Activated T-helper 2 cell treated with anti-CD3 and anti-CD28 coated beads, Interferon-gamma antibody, Interleukin-2, Interleukin-4, amounts not matched to agents 10 μg/mL and 5 μg/mL and 100 μg/mL, durations not matched to agents 14 hours and 24 hours and 36 hours (primary cell): ENCODE results near the gene MYO18B. TPM values are rescaled to one million over a fixed set of nuclear protein-coding genes. Genes with fewer than 3 reads are reported as not detected.

Experiments
- DNase-seq: peaks from one replicate; pipeline ENCODE4 v3.0.0; 2021; ENCODE audit warnings: low spot score
- H3K27ac Mint-ChIP-seq: one replicate; pipeline ENCODE4 v1.8.0; 2021; ENCODE audit warnings: mixed read lengths
- H3K27me3 Mint-ChIP-seq: one replicate; pipeline ENCODE4 v1.8.0; 2021; ENCODE audit warnings: low read depth, mixed read lengths
- H3K36me3 Mint-ChIP-seq: one replicate; pipeline ENCODE4 v1.8.0; 2021; ENCODE audit warnings: low read depth, mixed read lengths
- H3K4me1 Mint-ChIP-seq: one replicate; pipeline ENCODE4 v1.8.0; 2021; ENCODE audit warnings: low read depth, mixed read lengths
- H3K4me3 Mint-ChIP-seq: one replicate; pipeline ENCODE4 v1.8.0; 2021; ENCODE audit warnings: low read depth, mild to moderate bottlenecking, moderate library complexity, mixed read lengths
- H3K9me3 Mint-ChIP-seq: one replicate; pipeline ENCODE4 v1.8.0; 2021; ENCODE audit warnings: mixed read lengths
- intact Hi-C: fragments of 100-400 bp; cut with micrococcal nuclease; formaldehyde crosslinking; loops from one replicate; pipeline ENCODE4 v1.15.1; 2023
- total RNA-seq: library from RNA; stranded (reverse); gene quantifications from 2 replicates; pipeline ENCODE4 v1.2.3, GENCODE V29; 2022

The MYO18B gene
- total RNA-seq, 1 donor from 2014 or later = 6.1 TPM

GRCh38 chr22:26017932-26018331 is 275.9 kb downstream of the MYO18B start:
- Mint-ChIP-seq H3K27me3 (peaks cover 1% of the 10 kb centered on the region), H3K9me3 (no peaks in the 10 kb centered on the region), H3K4me1 (no peaks in the 10 kb centered on the region), H3K4me3 (no peak overlapping the region), H3K36me3 (no peaks in the 10 kb centered on the region), H3K27ac (no peak overlapping the region)
- DNase-seq = no peak
- intact Hi-C loops = no loop called here

- Mint-ChIP-seq H3K4me3 (no peak overlapping the region), H3K27me3 (peaks cover 1% of the 10 kb centered on the region), H3K9me3 (no peaks in the 10 kb centered on the region), H3K27ac (no peak overlapping the region), H3K4me1 (no peaks in the 10 kb centered on the region), H3K36me3 (no peaks in the 10 kb centered on the region)
- intact Hi-C loops = no loop called here
- DNase-seq = no peak
These were observed 277.6 kb downstream of the MYO18B start for GRCh38 chr22:26019596-26019995.

- H3K36me3 Mint-ChIP-seq = no peaks in the 10 kb centered on the region
- H3K9me3 Mint-ChIP-seq = no peaks in the 10 kb centered on the region
- intact Hi-C loops = no loop called here
These were observed 279.5 kb downstream of the MYO18B start for GRCh38 chr22:26021516-26021915.

GRCh38 chr22:26023104-26023775 is 281.3 kb downstream of the MYO18B start:
- Mint-ChIP-seq H3K36me3 (no peaks in the 10 kb centered on the region), H3K4me3 (no peak overlapping the region), H3K27me3 (no peaks in the 10 kb centered on the region), H3K9me3 (no peaks in the 10 kb centered on the region), H3K4me1 (no peaks in the 10 kb centered on the region), H3K27ac (no peak overlapping the region)
- no peak for DNase-seq
- intact Hi-C loops = no loop called here

More at GRCh38 chr22:26021516-26021915, 279.5 kb downstream of the MYO18B start:
- Mint-ChIP-seq H3K27me3 (peaks cover 1% of the 10 kb centered on the region), H3K27ac (no peak overlapping the region), H3K4me1 (no peaks in the 10 kb centered on the region), H3K4me3 (no peak overlapping the region)
- DNase-seq = no peak

- H3K9me3 Mint-ChIP-seq = no peaks in the 10 kb centered on the region
- H3K4me3 Mint-ChIP-seq = no peak overlapping the region
- no peaks in the 10 kb centered on the region for H3K4me1 Mint-ChIP-seq
- no peaks in the 10 kb centered on the region for H3K27me3 Mint-ChIP-seq
- no peaks in the 10 kb centered on the region for H3K36me3 Mint-ChIP-seq
- no peak overlapping the region for H3K27ac Mint-ChIP-seq
- no peak for DNase-seq
- intact Hi-C loops = no loop called here
These were observed 283.6 kb downstream of the MYO18B start for GRCh38 chr22:26025626-26026025.

- Mint-ChIP-seq H3K9me3 (no peaks in the 10 kb centered on the region), H3K27me3 (no peaks in the 10 kb centered on the region), H3K4me1 (no peaks in the 10 kb centered on the region), H3K4me3 (no peak overlapping the region), H3K36me3 (no peaks in the 10 kb centered on the region), H3K27ac (no peak overlapping the region)
- DNase-seq = no peak
- intact Hi-C loops = no loop called here
These were observed 285.4 kb downstream of the MYO18B start for GRCh38 chr22:26027341-26027740.

- intact Hi-C loops = no loop called here
- Mint-ChIP-seq H3K9me3 (peaks cover 15% of the 10 kb centered on the region), H3K27me3 (no peaks in the 10 kb centered on the region), H3K4me3 (no peak overlapping the region), H3K4me1 (no peaks in the 10 kb centered on the region), H3K27ac (no peak overlapping the region), H3K36me3 (no peaks in the 10 kb centered on the region)
- DNase-seq = no peak
These were observed 289.7 kb downstream of the MYO18B start for GRCh38 chr22:26031641-26032040.

GRCh38 chr22:26033071-26033470 is 291.1 kb downstream of the MYO18B start:
- H3K4me1 Mint-ChIP-seq = no peaks in the 10 kb centered on the region
- peaks cover 15% of the 10 kb centered on the region for H3K9me3 Mint-ChIP-seq
- no peak overlapping the region for H3K4me3 Mint-ChIP-seq
- no peak for DNase-seq
- no peak overlapping the region for H3K27ac Mint-ChIP-seq
- H3K27me3 Mint-ChIP-seq = no peaks in the 10 kb centered on the region
- no peaks in the 10 kb centered on the region for H3K36me3 Mint-ChIP-seq
- intact Hi-C loops = no loop called here

- Mint-ChIP-seq H3K27ac (no peak overlapping the region), H3K4me3 (no peak overlapping the region), H3K27me3 (no peaks in the 10 kb centered on the region), H3K36me3 (no peaks in the 10 kb centered on the region), H3K9me3 (peaks cover 15% of the 10 kb centered on the region), H3K4me1 (no peaks in the 10 kb centered on the region)
- DNase-seq = no peak
- intact Hi-C loops = no loop called here
These were observed 291.6 kb downstream of the MYO18B start for GRCh38 chr22:26033586-26033985.

- Mint-ChIP-seq H3K27ac (no peak overlapping the region), H3K27me3 (no peaks in the 10 kb centered on the region), H3K36me3 (no peaks in the 10 kb centered on the region), H3K9me3 (peaks cover 15% of the 10 kb centered on the region), H3K4me1 (no peaks in the 10 kb centered on the region), H3K4me3 (no peak overlapping the region)
- DNase-seq = no peak
- intact Hi-C loops = no loop called here
These were observed 293.5 kb downstream of the MYO18B start for GRCh38 chr22:26035523-26035922.

GRCh38 chr22:26038365-26038764 is 296.4 kb downstream of the MYO18B start:
- H3K27me3 Mint-ChIP-seq = peaks cover 1% of the 10 kb centered on the region
- intact Hi-C loops = no loop called here

GRCh38 chr22:26041931-26042330 is 299.9 kb downstream of the MYO18B start:
- Mint-ChIP-seq H3K27ac (no peak overlapping the region), H3K9me3 (no peaks in the 10 kb centered on the region), H3K36me3 (no peaks in the 10 kb centered on the region), H3K4me3 (no peak overlapping the region), H3K27me3 (peaks cover 1% of the 10 kb centered on the region), H3K4me1 (no peaks in the 10 kb centered on the region)
- intact Hi-C loops = no loop called here
- DNase-seq = no peak

More at GRCh38 chr22:26038365-26038764, 296.4 kb downstream of the MYO18B start:
- Mint-ChIP-seq H3K4me1 (no peaks in the 10 kb centered on the region), H3K4me3 (no peak overlapping the region), H3K9me3 (peaks cover 15% of the 10 kb centered on the region), H3K36me3 (no peaks in the 10 kb centered on the region), H3K27ac (no peak overlapping the region)
- DNase-seq = no peak

GRCh38 chr22:26043031-26043430 is 301.0 kb downstream of the MYO18B start:
- H3K27ac Mint-ChIP-seq = no peak overlapping the region
- H3K4me3 Mint-ChIP-seq = no peak overlapping the region
- intact Hi-C loops = no loop called here
- no peak for DNase-seq
- H3K9me3 Mint-ChIP-seq = no peaks in the 10 kb centered on the region
- no peaks in the 10 kb centered on the region for H3K4me1 Mint-ChIP-seq
- H3K27me3 Mint-ChIP-seq = peaks cover 1% of the 10 kb centered on the region
- H3K36me3 Mint-ChIP-seq = no peaks in the 10 kb centered on the region

GRCh38 chr22:26045051-26045450 is 303.1 kb downstream of the MYO18B start:
- Mint-ChIP-seq H3K4me1 (no peaks in the 10 kb centered on the region), H3K27me3 (peaks cover 1% of the 10 kb centered on the region), H3K27ac (no peak overlapping the region), H3K4me3 (no peak overlapping the region), H3K36me3 (no peaks in the 10 kb centered on the region), H3K9me3 (no peaks in the 10 kb centered on the region)
- DNase-seq = no peak
- intact Hi-C loops = no loop called here
